ENCODE data around the gene ARIH2.
"Not testable (repeated sequence)": the region's sequence is repeated elsewhere in the genome, so short reads cannot be mapped to it uniquely, and the experiment has no call there.

ARIH2 gene

DNA sequence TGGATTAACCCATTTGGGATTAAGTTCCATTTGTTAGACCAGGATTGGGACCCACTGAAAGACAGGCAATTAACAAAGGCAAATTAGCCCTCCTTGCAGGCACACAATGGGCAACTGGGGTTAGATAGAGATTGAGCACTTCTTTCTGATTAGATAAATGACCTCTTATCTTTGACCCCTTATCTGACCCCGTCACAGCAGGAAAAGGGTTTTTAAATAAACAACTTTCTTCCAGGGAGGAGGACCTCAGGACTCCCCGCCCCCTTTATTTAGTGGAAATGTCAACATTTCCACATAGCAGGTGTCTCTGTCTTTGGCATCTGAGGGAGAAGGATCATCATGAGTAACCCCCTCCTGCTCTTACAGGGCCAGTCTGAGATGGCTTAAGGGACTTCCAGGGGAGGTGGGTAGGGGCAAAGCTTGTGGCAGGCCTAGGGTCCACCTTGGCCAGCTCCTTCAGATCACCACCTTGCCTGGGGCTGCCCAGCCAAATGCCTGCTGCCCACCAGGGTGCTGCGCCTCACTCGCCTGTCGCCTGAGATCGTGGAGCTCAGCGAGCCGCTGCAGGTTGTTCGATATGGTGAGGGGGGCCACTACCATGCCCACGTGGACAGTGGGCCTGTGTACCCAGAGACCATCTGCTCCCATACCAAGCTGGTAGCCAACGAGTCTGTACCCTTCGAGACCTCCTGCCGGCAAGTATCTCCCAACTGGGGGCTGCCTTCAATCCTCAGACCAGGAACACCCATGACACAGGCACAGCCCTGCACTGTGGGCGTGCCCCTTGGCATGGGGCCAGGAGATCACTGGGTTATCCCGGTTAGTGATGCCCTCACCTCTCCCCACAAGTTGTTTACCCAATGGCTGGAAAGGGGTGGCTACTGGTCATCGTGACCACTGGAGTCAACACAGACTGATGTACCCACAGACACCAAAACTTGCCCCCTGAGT, 86.0 kb downstream of the ARIH2 start:
- FAIRE-seq = no peak

DNA sequence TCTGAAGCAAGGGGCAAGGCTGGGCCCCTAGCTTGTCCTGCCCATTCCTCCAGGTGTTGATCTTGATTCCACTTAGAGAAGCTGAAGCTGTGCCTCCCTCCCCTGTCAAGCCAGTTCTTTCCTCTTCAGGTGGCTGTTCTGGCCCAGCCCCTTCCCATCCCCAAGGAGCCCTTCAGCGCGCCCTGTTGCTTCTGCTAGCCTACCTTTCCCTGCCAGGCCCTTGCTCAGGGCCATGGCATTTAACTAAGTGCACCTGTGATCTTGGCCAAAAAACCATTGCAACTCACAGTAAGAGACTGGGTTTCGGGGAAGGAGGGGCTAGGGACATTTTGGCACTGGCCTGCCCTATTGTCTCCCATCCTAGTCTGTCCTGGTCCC, 86.7 kb downstream of the ARIH2 start:
- FAIRE-seq = no peak

DNA sequence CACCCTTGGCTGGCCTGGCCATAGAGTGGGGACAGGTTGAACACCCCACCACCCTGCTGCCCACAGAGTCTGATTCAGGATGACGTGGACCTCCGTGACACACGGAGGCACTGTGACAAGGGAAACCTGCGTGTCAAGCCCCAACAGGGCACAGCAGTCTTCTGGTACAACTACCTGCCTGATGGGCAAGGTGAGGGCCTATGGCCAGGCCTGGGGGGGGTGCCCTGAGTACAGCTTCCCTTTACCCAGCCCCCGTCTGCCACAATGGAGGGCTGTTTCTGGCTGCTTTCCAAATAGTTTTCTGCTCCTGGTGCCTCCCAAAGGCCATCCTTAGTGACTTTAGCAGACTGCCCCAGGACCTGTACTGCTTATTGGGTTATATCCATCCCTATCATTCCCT, 87.4 kb downstream of the ARIH2 start:
- no peak for FAIRE-seq

DNA sequence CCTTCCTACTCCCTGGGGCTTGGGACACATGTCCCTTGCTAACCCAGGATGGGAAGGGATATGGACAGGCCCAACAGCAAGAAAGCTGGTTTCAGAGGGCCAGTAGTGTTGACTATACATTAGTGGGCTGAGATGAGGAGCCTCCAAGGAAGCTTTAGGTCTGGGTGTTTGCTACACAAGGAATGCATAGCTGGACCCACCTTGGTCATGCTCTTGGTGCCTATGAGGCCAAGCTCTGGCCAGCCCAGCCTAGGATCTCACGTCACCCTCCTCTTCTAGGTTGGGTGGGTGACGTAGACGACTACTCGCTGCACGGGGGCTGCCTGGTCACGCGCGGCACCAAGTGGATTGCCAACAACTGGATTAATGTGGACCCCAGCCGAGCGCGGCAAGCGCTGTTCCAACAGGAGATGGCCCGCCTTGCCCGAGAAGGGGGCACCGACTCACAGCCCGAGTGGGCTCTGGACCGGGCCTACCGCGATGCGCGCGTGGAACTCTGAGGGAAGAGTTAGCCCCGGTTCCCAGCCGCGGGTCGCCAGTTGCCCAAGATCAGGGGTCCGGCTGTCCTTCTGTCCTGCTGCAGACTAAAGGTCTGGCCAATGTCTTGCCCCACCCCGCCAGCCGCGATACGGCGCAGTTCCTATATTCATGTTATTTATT, 87.9 kb downstream of the ARIH2 start:
- no peak for FAIRE-seq

DNA sequence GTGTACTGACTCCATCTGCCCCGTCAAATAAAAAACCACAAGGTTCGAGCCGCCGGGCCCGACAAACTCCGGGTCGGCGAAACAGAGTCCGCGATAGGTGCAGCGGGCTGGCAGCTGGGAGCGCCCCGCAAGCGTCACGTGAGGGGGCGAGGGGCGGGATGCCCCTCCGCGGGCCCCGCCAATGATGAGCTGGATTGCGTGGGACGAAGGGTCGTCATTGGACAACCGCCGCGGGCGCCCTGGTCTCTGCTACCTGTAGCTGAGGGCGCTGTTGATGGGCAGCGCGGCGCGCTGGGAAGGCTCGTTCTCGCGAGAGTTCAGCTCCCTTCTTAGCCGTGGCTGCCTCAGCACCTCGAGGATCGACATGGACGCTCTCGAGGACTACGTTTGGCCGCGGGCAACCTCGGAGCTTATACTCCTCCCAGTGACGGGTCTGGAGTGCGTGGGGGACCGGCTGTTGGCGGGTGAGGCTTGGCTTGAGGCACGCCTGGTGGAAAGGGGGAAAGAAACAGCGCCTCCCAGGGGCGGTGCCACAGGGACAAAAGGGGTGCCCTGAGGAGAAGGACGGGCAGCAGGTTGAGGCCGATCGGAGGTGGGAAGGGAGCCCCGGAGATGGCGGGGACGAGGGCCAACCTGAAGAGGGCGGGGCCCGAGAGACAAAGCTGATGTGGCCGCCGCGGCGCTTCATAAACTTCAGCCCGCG, 88.6 kb downstream of the ARIH2 start, which contains the start of gene WDR6:
TSS of gene WDR6 (plus strand) at position 324 of the 703 bp plus-strand sequence. CDS start at position 365, 41 bp downstream.
- no peak for FAIRE-seq

DNA sequence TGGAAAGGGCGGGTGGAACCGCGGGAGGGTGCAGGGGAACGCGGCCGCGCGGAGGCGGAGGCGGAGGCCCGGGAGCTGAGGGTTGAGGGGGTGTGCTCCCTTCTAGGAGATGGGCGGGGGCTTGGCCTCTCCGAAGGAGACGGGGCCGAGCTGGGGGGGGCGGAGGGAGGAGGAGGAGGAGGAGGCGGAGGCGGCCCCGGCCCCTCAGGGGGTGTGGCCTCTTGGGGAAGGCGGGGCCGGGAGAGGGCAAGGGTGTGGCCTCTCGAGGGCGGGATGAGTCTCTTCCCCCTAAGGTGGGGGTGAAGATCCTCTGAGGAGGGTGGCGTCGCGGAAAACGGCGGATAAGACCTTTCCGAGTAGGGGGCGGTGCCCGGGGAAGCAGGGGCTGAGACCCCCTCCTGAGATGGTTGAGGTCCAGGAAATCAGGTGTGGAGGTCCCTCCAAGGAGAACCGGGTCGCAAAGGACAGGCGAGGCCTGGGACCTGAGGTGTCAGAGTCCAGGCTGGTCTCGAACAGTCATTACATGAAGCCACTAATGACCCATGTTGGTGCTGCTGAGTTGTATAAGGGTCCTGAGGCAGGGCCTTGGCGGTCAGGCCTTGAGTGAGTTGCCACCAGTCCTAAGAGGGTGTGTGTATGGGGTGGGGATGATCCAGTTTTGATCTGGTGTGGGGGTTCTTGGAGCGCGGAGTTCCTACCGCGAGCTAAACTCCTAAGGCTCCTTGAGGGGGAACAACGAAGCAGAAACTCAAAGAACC, 89.3 kb downstream of the ARIH2 start:
- FAIRE-seq = no peak

DNA sequence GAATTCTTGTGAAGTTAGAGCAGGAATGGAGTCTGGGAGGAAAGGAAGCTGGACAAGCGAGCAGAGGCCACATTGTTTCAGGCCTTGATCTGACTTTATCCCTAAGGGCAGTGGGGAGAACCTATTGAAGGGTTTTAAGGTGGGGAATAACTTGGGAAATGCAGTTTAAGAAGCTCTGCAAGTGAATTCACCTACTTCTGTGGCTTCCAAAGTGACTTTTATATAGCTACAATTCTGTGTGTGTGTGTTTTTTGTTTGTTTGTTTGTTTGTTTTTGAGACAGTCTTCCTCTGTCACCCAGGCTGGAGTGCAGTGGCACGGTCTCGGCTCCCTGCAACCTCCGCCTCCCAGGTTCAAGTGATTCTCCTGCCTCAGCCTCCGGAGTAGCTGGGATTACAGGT, 90.0 kb downstream of the ARIH2 start:
- FAIRE-seq = not testable (repeated sequence)

DNA sequence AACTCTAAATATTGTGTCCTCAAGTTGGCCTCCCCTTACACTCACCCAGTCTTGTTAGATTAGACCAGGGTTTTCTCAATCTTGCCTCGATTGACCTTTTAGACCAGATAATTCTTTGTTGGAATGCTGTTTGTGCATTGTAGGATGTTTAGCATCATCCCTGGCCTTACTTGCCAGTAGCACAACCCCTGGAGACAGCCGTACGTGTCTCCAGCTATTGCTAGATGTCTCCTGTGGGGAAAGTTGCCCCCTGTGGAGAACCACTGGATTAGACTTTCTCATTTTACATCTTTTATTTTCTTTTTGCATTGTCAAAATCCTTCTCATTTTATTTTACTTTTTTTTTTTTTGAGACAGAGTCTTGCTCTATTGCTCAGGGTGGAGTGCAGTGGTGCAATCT, 90.8 kb downstream of the ARIH2 start:
- FAIRE-seq = no peak

DNA sequence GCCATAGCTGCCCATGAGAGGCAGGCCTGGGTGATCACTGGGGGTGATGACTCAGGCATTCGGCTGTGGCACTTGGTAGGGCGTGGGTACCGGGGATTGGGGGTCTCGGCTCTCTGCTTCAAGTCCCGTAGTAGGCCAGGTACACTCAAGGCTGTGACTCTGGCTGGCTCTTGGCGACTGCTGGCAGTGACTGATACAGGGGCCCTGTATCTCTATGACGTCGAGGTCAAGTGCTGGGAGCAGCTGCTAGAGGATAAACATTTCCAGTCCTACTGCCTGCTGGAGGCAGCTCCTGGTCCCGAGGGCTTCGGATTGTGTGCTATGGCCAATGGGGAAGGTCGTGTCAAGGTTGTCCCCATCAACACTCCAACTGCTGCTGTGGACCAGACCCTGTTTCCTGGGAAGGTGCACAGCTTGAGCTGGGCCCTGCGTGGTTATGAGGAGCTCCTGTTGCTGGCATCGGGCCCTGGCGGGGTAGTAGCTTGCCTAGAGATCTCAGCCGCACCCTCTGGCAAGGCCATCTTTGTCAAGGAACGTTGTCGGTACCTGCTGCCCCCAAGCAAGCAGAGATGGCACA, 93.9 kb downstream of the ARIH2 start:
- no peak for FAIRE-seq

DNA sequence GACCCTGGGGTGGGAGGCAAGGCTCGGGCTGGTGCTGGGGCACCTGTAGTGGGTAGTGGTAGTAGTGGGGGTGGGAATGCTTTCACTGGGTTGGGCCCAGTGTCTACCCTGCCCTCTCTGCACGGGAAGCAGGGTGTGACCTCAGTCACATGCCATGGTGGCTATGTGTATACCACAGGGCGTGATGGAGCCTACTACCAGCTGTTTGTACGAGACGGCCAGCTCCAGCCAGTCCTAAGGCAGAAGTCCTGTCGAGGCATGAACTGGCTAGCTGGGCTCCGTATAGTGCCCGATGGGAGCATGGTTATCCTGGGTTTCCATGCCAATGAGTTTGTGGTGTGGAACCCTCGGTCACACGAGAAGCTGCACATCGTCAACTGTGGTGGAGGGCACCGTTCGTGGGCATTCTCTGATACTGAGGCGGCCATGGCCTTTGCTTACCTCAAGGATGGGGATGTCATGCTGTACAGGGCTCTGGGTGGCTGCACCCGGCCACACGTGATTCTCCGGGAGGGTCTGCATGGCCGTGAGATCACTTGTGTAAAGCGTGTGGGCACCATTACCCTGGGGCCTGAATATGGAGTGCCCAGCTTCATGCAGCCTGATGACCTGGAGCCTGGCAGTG, 94.6 kb downstream of the ARIH2 start:
- no peak for FAIRE-seq

DNA sequence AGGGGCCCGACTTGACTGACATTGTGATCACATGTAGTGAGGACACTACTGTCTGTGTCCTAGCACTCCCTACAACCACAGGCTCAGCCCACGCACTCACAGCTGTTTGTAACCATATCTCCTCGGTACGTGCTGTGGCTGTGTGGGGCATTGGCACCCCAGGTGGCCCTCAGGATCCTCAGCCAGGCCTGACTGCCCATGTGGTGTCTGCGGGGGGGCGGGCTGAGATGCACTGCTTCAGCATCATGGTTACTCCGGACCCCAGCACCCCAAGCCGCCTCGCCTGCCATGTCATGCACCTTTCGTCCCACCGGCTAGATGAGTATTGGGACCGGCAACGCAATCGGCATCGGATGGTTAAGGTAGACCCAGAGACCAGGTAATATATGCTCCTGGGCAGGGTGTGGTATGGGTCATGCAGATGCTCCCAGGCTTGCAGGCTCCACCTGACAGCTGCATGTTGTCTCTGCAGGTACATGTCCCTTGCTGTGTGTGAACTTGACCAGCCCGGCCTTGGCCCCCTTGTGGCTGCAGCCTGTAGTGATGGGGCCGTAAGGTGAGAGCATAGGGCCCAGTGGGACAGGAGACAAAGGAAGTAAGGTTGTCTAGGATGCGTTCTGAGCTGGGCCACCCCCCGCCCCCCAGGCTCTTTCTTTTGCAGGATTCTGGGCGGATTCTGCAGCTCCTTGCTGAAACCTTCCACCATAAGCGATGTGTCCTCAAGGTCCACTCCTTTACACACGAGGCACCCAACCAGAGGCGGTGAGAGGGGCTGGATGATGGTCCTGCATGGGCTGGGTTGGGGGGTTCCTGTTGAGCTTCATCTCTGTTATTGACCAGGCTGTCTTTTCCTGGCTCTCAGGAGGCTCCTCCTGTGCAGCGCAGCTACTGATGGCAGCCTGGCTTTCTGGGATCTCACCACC, 95.4 kb downstream of the ARIH2 start:
- FAIRE-seq = no peak

DNA sequence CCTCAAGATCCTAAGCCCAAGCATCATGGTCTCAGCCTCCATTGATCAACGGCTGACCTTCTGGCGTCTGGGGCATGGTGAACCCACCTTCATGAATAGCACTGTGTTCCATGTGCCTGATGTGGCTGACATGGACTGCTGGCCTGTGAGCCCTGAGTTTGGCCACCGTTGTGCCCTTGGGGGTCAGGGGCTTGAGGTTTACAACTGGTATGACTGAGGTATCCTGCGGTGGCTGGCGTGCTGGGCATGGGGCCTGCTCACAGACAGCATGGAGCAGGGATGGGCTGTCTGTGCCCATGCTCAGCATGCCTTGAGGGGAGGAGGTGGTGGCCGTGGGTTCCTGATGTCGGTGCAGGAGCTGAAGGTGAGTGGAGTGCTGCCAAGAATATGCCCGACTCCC, 96.4 kb downstream of the ARIH2 start:
- FAIRE-seq = no peak

DNA sequence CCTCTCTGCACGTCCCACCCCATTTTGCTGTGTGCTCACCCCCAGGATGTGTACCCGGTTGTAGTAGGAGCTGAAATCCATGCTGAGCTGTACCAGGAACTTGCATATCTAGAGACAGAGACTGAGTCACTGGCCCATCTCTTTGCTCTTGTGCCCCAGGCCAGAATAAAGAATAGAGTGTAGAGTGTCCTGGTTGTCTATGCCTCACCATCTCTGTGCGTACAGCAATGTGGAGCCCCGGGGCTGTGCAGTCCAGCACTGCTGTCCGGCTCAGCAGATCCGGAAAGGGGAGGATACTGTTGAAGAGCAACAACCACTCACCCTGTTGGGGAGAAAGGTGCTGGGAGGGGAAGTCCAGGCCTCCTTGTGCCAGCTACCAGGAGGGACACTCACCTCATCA, 97.1 kb downstream of the ARIH2 start:
- no peak for FAIRE-seq

DNA sequence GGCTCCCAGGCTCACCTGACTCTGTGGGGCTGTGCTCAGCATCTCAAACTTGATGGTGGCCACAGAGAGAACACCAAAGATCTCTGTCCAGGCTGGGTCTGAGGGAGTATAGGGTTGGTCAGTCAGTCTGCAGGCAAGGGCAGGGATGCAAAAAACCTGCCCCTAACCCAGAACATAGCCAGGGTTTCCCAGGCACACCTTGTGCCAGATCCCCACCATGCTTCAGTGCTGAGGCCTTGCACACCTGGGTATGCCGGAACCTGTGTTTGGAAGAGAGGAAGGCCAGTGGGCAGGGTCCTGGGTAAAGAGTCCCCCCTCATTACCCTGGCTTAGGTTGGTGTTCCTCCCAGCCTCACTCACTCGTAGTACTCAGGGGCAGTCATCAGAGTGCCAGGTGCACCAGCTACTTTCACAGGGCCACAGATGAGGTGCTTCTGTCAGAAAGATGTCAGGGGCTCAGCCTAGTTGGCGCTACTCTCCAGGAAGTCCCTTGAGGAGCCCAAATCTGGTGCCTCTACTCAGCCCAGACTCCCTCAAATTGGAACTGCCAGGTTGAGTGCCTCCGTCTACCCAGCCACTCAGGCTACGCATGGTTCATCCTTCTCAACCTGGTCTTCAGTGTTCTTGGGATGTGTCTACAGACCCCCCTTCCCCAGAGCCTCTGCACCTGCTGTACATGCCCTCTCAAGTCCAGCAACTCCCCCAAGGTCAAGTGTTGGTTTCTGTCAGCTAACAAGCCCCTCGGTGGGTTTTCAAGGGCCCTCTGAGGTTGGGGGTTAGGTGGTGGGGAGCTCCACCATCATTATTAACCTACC, 98.0 kb downstream of the ARIH2 start:
- FAIRE-seq = no peak

DNA sequence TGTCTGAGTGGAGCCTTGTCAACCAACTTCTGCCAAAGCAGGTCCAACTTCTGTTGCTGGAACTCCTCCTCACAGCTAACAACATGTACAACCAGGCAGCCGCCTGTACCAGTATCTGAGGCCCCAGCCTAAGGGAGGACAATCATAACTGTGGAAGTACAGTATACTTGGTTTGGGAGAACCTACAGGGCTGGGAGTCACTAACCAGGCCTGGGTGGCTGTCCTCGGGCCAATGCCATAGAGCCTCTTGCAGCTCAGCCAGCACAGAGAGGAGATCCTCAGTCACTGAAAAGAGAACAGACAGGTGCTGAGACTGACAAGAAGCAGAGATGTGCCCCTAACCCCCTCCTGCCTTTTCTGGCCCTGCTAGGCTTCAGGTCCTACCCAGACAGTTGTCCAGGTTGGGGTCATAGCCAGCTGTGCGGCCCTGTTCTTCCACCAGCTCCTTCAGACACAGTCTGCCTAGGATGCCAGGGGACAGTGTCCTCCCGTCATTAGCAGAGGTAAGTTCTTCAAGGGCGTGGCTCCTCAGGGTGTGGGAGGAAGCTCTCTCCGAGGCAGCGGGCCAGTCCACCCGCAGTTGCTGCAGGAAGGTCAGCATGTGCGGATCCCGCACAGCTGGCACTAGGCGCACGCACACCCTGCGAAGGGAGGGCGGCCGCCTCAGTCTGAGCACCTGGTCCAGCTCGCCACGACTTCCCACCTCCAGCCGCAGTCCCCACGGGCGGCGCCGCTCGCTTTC, 98.8 kb downstream of the ARIH2 start:
- FAIRE-seq = no peak

DNA sequence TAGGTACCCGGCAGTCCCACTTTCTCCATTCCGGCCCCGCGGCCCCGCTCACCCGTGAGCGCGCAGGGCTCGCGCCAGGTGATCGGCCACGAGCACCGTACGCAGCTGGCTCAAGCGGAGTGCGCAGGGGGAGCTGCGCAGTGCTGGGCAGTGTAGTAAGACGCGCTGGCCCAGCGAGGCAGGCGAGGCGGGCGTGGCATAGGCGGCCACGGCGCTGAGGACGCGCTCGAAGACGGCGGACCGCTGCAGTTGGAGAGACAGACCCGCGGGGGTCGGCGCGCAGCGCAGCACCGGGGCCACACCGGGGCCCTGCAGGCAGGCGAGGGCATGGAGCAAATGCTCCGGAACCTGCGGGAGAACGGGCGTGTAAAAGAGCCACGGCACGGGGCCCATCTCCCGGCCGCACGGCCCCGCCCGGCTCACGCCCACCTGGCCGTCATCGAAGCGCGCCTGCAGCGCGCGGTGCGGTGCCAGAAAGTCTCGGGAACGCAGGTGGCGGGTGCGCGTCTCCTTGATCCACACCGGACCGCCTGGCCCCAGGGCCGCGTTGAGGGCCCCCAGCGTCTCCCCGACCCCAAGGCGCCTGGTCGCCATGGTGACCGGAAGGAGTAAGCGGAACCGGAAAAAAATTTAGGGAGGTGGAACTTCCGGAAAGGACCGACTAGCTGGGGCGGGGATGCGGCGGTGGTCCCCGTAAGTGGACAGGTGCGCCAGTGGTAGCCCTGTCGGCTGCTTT, 99.5 kb downstream of the ARIH2 start, which contains the start of gene DALRD3:
TSS of gene DALRD3 (minus strand) at position 610 of the 736 bp plus-strand sequence. CDS start at position 594, 16 bp downstream.
- no peak for FAIRE-seq

DNA sequence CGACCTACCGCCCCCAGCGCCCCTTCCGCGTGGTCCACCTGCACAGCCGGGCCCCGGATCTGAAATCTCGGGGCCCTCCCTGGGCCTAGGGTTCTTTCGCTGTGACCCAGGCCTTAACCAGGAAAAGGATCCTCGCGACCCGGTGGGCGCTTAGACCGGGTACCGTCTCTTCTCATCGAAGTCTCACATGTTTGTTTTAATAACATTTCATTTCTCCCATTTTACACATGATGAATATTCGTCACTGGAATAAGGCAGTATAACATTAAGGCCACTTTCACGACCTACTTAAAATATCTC, 100.0 kb downstream of the ARIH2 start:
- FAIRE-seq = no peak

DNA sequence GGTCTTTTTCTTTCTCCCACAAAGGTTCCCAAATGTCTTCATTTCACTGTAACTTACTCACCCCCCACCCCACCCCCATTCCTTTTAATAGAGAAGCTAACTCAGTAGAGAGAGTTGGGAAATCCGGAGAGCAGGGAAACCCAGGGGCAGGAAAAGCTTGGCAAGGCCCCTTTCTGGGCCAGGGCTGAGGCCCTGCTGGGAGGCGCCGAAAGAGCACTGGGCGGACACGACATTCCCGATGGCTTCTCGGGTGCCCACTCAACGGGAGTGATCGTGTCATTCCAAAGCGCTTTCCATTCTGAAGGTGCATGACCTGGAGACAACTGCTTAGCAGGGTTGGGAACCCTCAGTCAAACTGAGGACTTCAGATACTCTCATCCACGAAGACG, 101.3 kb downstream of the ARIH2 start:
- no peak for FAIRE-seq

All from colon (tissue), 2 donors.